Activated naive CD4-positive, alpha-beta T cell treated with anti-CD3 and anti-CD28 coated beads for 36 hours (primary cell): ENCODE measurements around the gene CCL22. TPM values are rescaled to one million over a fixed set of nuclear protein-coding genes. Genes with fewer than 3 reads are reported as not detected.
"Not testable (repeated sequence)": the region's sequence is repeated elsewhere in the genome, so short reads cannot be mapped to it uniquely, and the experiment has no call there.

ENCODE experiments used
- CTCF ChIA-PET: fragments of 350-600 bp; sonication (Branson Sonifier 250); formaldehyde crosslinking; loops from one replicate; lab custom pipeline; 2021; ENCODE audit warnings: antibody characterized with exemption; lab: Charles Lee
- DNase-seq: peaks from one replicate; pipeline ENCODE4 v3.0.0-alpha.2; 2020
- H3K27ac Mint-ChIP-seq: one replicate; pipeline ENCODE4 v1.8.0; 2021; ENCODE audit warnings: mild to moderate bottlenecking, mixed read lengths
- H3K27me3 Mint-ChIP-seq: one replicate; pipeline ENCODE4 v1.8.0; 2021; ENCODE audit warnings: low read depth, mixed read lengths
- H3K36me3 Mint-ChIP-seq: one replicate; pipeline ENCODE4 v1.8.0; 2021; ENCODE audit warnings: low read depth, mixed read lengths
- H3K4me1 Mint-ChIP-seq: one replicate; pipeline ENCODE4 v1.8.0; 2021; ENCODE audit warnings: low read depth, mixed read lengths
- H3K4me3 Mint-ChIP-seq: one replicate; pipeline ENCODE4 v1.8.0; 2021; ENCODE audit warnings: mild to moderate bottlenecking, moderate library complexity, mixed read lengths
- H3K9me3 Mint-ChIP-seq: one replicate; pipeline ENCODE4 v1.8.0; 2021; ENCODE audit warnings: mixed read lengths
- intact Hi-C: fragments of 100-400 bp; cut with micrococcal nuclease; formaldehyde crosslinking; loops from one replicate; pipeline ENCODE4 v1.15.1; 2023
- total RNA-seq, 2 experiments: library from RNA; stranded (reverse); gene quantifications; one replicate each; pipeline ENCODE4 v1.2.3, GENCODE V29; 2021

Gene CCL22
- total RNA-seq, 2 experiments from 2014 or later, result 0.72 to 1.0 TPM

DNA sequence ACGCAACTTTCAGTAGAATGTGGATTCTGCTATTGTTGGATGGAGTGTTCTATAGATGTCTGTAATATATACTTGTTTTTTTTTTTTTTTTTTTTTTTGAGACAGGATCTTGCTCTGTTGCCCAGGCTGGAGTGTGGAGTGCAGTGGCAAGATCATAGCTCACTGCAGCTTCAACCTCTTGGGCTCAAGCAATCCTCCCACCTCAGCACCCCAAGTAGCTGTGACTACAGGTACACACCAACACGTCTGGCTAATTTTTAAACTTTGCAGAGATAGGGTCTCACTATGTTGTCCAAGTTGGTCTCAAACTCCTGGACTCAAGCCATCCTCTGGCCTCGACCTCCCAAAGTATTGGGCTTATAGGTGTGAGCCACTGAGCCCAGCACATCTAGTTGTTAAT lies 27.2 kb upstream of the CCL22 start:
- Mint-ChIP-seq H3K4me1 (peaks cover 3% of the 10 kb centered on the region), H3K27me3 (no peaks in the 10 kb centered on the region), H3K27ac (no peak overlapping the region), H3K36me3 (no peaks in the 10 kb centered on the region), H3K4me3 (no peak overlapping the region), H3K9me3 (peaks cover 4% of the 10 kb centered on the region)
- no peak for DNase-seq
- intact Hi-C loops, result no loop called here
- CTCF ChIA-PET, result interaction anchor here (1.3 to 1.5 kb wide), 2 partner anchors 86 to 87 kb away, joined by 3 read pairs; no protein-coding TSS in a partner anchor

DNA sequence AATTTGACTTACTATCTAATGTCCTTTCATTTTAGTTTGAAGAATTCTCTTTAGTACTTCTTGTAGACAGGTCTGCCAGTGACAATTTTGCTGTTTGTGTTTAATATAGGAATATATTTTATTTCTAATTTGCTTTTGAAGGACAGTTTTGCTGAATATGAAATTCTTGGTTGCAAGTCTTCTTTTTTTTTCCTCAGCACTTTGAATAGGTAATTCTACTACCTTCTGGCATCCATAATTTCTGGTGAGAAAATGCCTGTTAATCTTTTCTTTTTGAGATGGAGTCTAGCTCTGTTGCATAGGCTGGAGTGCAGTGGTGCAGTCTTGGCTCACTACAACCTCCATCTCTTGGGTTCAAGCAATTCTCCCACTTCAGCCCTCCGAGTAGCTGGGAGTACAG lies 25.2 kb upstream of the CCL22 start:
- no peaks in the 10 kb centered on the region for H3K36me3 Mint-ChIP-seq
- no peaks in the 10 kb centered on the region for H3K27me3 Mint-ChIP-seq
- DNase-seq, result no peak
- CTCF ChIA-PET, result no interaction called here
- no peak overlapping the region for H3K27ac Mint-ChIP-seq
- no peak overlapping the region for H3K4me3 Mint-ChIP-seq
- H3K4me1 Mint-ChIP-seq, result peaks cover 3% of the 10 kb centered on the region
- intact Hi-C loops, result no loop called here
- peaks cover 4% of the 10 kb centered on the region for H3K9me3 Mint-ChIP-seq

DNA sequence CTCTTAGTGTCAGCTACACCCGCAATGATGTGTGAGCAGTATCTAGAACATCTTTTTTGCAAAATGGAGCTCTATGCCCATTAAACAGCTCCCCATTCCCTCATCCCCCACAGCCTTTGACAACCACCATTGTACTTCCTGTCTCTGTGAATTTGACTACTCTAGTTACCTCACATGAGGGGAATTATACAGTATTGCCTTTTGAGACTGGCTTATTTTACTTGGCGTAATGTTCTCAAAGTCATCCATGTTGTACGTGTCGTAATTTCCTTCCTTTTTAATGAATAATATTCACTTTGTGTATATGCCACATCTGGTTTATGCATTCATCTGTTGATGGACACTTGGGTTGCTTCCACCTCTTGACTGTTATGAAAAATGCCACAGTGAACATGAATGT lies 23.2 kb upstream of the CCL22 start:
- CTCF ChIA-PET, result no interaction called here
- intact Hi-C loops, result no loop called here
- no peak overlapping the region for H3K4me3 Mint-ChIP-seq
- H3K27ac Mint-ChIP-seq, result no peak overlapping the region
- peaks cover 4% of the 10 kb centered on the region for H3K9me3 Mint-ChIP-seq
- DNase-seq, result no peak
- peaks cover 5% of the 10 kb centered on the region for H3K4me1 Mint-ChIP-seq
- H3K36me3 Mint-ChIP-seq, result no peaks in the 10 kb centered on the region
- H3K27me3 Mint-ChIP-seq, result no peaks in the 10 kb centered on the region

DNA sequence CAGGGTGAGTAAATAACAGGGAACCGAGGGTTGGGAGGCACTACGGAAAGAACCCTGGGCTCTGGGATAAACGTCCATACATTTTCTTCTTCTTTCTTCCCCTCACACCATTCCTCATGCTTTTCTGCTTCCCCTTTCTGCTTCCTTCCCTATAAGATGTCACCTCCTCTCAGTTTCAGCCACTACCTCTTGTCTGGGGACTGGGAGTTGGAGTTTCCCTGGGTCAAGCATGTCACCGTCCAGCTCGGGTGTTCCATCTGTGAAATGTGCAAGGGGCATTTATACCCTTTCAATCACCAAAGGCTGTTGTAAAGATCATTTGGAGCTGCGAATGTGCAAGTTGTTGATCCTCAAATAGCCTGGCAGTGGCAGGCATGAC lies 17.5 kb upstream of the CCL22 start:
- CTCF ChIA-PET, result no interaction called here
- peaks cover 8% of the 10 kb centered on the region for H3K27me3 Mint-ChIP-seq
- intact Hi-C loops, result no loop called here
- H3K27ac Mint-ChIP-seq, result no peak overlapping the region
- no peak overlapping the region for H3K4me3 Mint-ChIP-seq
- peaks cover 13% of the 10 kb centered on the region for H3K4me1 Mint-ChIP-seq
- H3K36me3 Mint-ChIP-seq, result no peaks in the 10 kb centered on the region
- DNase-seq, result no peak
- H3K9me3 Mint-ChIP-seq, result no peaks in the 10 kb centered on the region

DNA sequence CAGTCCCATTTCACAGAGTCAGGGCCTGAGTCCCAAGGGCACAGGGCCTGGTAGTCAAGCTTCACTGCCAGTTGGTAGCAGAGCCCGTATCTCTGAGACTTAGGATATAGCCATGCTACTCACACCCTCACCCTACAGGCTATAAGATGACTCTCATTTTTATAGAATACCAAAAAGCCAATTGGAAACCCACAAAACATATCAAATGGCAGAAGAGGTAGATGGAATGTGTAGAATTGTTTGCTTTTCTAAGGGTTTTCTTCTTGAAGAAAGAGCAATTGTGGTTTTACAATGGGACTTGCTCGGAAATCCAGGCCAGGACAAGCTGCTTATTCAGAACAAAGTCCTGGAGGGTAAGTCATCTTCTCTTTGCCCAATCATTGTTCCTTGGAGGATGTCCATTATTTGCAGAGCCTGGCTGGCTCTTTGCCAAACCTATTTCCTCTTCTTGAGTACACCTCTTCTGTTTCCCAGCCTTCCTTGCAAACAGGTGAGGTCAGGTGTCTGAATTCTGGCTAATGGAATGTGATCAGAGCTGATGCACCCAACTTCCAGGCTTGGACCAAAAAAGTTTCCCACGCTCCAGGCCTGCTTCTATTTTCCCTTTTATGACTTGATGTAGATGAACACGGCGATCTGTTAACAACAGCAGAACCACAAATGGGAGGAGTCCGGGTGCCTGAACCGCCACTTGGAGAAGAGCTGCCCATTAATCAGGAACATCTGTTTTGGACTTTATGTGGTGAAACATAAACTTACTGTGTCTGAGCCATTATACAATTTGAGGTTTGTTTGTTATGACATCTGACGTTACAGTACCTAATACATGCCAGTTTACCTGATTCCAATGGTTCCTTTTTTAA lies 16.9 kb upstream of the CCL22 start:
- intact Hi-C loops, result no loop called here
- CTCF ChIA-PET, result interaction anchor here (0.6 kb wide), 1 partner anchor 12 kb away, joined by 3 read pairs; no protein-coding TSS in a partner anchor
- no peak for DNase-seq
- peaks cover 13% of the 10 kb centered on the region for H3K4me1 Mint-ChIP-seq
- H3K36me3 Mint-ChIP-seq, result no peaks in the 10 kb centered on the region
- peaks cover 8% of the 10 kb centered on the region for H3K27me3 Mint-ChIP-seq
- H3K27ac Mint-ChIP-seq, result no peak overlapping the region
- no peak overlapping the region for H3K4me3 Mint-ChIP-seq
- H3K9me3 Mint-ChIP-seq, result no peaks in the 10 kb centered on the region

DNA sequence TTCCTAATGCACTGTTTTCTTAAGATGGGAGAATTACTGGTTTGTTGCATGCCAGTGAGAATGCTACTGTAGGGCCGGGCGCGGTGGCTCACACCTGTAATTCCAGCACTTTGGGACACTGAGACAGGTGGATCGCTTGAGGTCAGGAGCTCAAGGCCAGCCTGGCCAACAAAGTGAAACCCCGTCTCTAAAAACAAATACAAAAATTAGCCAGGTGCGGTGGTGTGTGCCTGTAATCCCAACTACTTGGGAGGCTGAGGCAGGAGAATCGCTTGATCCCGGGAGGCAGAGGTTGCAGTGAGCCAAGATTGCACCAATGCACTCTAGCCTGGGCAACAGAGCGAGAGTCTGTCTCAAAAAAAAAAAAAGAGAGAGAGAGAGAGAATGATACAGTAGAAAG lies 16.0 kb upstream of the CCL22 start:
- peaks cover 14% of the 10 kb centered on the region for H3K27me3 Mint-ChIP-seq
- CTCF ChIA-PET, result interaction anchor here (0.6 kb wide), 1 partner anchor 12 kb away, joined by 3 read pairs; no protein-coding TSS in a partner anchor
- H3K4me3 Mint-ChIP-seq, H3K27ac Mint-ChIP-seq, H3K9me3 Mint-ChIP-seq, intact Hi-C loops, H3K36me3 Mint-ChIP-seq, DNase-seq: not testable (repeated sequence)
- H3K4me1 Mint-ChIP-seq, result peaks cover 13% of the 10 kb centered on the region

DNA sequence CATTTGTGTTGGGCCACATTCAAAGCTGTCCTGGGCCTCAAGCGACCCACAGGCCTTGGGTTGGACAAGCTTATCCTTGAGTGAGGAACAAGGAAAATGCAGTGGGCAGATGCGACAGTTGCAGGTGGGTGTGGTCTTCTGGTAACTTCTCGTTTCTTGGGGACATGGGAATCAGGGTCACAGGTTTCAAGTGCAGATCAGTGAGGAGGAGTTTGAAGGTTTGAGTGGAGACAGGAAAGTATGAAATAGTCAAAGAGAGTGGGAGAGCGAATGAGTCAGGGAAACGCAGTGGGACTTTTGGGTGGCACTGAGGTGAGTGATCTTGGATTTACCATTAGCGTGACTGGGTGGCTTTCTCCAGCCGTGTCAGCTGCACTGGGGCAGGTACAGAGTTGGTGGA lies 15.4 kb upstream of the CCL22 start:
- CTCF ChIA-PET, result no interaction called here
- Mint-ChIP-seq H3K27ac (no peak overlapping the region), H3K27me3 (peaks cover 15% of the 10 kb centered on the region), H3K4me3 (no peak overlapping the region), H3K36me3 (no peaks in the 10 kb centered on the region), H3K4me1 (peaks cover 13% of the 10 kb centered on the region), H3K9me3 (no peaks in the 10 kb centered on the region)
- intact Hi-C loops, result no loop called here
- DNase-seq, result no peak

DNA sequence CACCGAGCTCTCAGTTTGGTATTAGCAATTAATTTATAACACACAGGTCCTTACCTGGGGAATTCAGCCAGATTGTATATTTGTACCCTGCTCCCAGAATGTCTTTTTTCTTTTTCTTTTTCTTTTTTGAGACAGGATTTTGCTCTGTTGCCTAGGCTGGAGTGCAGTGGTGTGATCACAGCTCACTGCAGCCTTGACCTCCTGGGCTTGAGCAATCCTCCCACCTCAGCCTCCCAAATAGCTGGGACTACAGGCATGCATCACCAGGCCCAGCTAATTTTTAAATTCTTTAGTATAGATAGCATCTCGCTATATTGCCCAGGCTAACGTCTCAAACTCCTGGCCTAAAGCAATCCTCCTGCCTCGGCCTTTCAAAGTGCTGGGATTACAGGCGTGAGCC lies 14.5 kb upstream of the CCL22 start:
- peaks cover 23% of the 10 kb centered on the region for H3K27me3 Mint-ChIP-seq
- H3K9me3 Mint-ChIP-seq, H3K27ac Mint-ChIP-seq, intact Hi-C loops, CTCF ChIA-PET, DNase-seq, H3K4me3 Mint-ChIP-seq, H3K36me3 Mint-ChIP-seq: not testable (repeated sequence)
- peaks cover 19% of the 10 kb centered on the region for H3K4me1 Mint-ChIP-seq

DNA sequence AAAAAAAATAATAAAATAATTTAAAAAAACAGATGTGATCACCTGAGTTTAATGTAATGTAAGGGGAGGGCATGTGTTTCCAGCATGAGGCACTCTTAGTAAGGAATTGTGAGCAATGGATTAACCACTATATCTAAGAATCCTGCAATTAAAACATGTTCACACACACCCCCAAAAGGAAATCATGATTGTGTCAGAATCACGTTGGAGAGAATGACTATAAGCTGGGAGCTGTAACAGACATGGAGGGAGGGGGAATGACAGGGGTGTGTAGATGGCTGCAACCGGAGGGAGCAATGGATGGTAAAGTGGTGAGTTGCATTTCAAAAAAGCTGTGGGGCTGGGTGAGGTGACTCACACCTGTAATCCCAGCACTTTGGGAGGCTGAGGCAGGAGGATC lies 13.6 kb upstream of the CCL22 start:
- H3K4me1 Mint-ChIP-seq, result peaks cover 22% of the 10 kb centered on the region
- no peaks in the 10 kb centered on the region for H3K9me3 Mint-ChIP-seq
- CTCF ChIA-PET, result interaction anchor here (1.8 kb wide), 1 partner anchor 44 kb away, joined by 5 read pairs; no protein-coding TSS in a partner anchor
- no peak for DNase-seq
- no peak overlapping the region for H3K4me3 Mint-ChIP-seq
- H3K27ac Mint-ChIP-seq, result no peak overlapping the region
- intact Hi-C loops, result no loop called here
- H3K36me3 Mint-ChIP-seq, result no peaks in the 10 kb centered on the region
- peaks cover 25% of the 10 kb centered on the region for H3K27me3 Mint-ChIP-seq

DNA sequence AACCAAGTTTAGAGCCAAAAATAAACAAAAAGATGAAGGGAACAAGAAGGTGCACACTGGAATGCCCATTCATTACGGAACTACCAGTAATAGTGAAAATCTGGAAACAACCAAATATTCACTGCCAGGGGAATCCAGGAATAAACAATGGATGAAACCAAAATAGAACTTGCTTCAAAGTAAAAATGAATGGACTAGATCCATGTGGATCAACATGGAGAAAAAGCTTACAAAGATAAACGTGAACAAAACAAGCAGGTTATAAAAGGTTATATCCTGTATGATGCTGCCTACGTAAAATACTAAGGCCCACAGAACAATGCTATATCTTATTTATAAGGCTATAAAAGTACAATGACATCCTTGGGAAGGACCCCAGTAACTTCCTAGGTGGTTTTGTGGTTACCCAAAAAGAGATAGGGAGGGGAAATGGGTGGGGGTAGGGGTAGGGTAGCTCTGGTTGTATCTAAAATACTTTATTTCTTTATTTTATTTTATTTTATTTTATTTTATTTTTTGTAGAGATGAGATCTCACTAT lies 12.8 kb upstream of the CCL22 start:
- no peak for DNase-seq
- H3K9me3 Mint-ChIP-seq, result no peaks in the 10 kb centered on the region
- H3K36me3 Mint-ChIP-seq, result no peaks in the 10 kb centered on the region
- CTCF ChIA-PET, result interaction anchor here (1.8 kb wide), 1 partner anchor 45 kb away, joined by 5 read pairs; no protein-coding TSS in a partner anchor
- peaks cover 22% of the 10 kb centered on the region for H3K4me1 Mint-ChIP-seq
- H3K4me3 Mint-ChIP-seq, result no peak overlapping the region
- H3K27me3 Mint-ChIP-seq, result peaks cover 27% of the 10 kb centered on the region
- intact Hi-C loops, result no loop called here
- H3K27ac Mint-ChIP-seq, result no peak overlapping the region

DNA sequence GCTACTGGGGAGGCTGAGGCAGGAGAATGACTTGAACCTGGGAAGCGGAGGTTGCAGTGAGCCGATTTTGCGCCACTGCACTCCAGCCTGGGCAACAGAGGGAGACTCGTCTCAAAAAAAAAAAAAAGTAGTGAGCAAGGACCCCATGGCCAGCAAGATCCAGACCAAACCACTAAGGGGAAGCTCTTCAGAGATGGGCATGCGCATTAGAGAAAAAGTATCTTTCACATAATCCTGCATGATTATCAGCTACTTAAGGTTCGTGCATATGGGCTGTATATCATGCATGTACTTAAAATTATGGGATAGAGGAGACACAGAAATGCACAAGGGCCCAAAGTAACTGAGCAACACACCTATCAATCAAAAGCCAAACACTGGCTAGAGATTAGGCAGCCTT lies 10.7 kb upstream of the CCL22 start:
- H3K27ac Mint-ChIP-seq, result no peak overlapping the region
- H3K36me3 Mint-ChIP-seq, result no peaks in the 10 kb centered on the region
- no peak overlapping the region for H3K4me3 Mint-ChIP-seq
- intact Hi-C loops, result no loop called here
- peaks cover 22% of the 10 kb centered on the region for H3K4me1 Mint-ChIP-seq
- H3K27me3 Mint-ChIP-seq, result peaks cover 27% of the 10 kb centered on the region
- no peaks in the 10 kb centered on the region for H3K9me3 Mint-ChIP-seq
- CTCF ChIA-PET, result interaction anchor here (0.6 kb wide), 1 partner anchor 890 kb away, joined by 3 read pairs; no protein-coding TSS in a partner anchor
- no peak for DNase-seq

DNA sequence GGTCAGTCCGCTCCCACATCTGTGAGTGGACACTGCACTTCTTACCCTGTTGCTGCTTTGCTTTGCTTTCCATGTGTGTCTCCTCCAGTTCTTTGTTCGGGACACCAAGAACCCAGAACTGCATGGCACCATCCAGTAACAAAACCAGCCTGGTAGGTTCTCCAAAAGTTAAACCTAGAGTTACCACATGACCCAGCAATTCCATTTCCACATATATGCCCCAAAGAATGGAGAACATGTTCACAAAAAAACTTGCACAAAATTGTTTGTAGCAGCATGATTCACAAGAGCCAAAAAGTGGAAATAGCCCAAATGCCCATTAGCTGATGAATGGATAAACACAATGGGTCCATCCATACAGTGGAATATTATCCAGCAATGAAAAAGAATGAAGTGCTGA lies 10.3 kb upstream of the CCL22 start:
- Mint-ChIP-seq H3K36me3 (no peaks in the 10 kb centered on the region), H3K4me3 (no peak overlapping the region), H3K4me1 (peaks cover 22% of the 10 kb centered on the region), H3K27ac (no peak overlapping the region), H3K9me3 (no peaks in the 10 kb centered on the region), H3K27me3 (peaks cover 27% of the 10 kb centered on the region)
- DNase-seq, result no peak
- intact Hi-C loops, result no loop called here
- CTCF ChIA-PET, result interaction anchor here (0.6 kb wide), 1 partner anchor 890 kb away, joined by 3 read pairs; no protein-coding TSS in a partner anchor
